Measurements from ENCODE around the gene ETV6. TPM values are rescaled to one million over a fixed set of nuclear protein-coding genes. Genes with fewer than 3 reads are reported as not detected.

Gene ETV6
- total RNA-seq, 4 donors from 2014 or later: 7.6 to 45.5 (median 8.2) TPM

- TF ChIP-seq POLR2A (IDR thresholded peaks at IDR 0.05) (no peak), CTCF (IDR thresholded peaks at IDR 0.05) (no peak)
- Histone ChIP-seq H3K4me1 (no peaks in the 10 kb centered on the region), H3K36me3 (no peaks in the 10 kb centered on the region), H3K27ac (no peak overlapping the region), H3K27me3 (no peaks in the 10 kb centered on the region), H3K4me3 (no peak overlapping the region), H3K9me3 (no peaks in the 10 kb centered on the region)
- intact Hi-C loops (cut with DNase I; ENCODE audit: low total_unique reads): no loop called here
- DNase-seq: no peak
These were observed 197.0 kb downstream of the ETV6 start for GRCh38 chr12:11846488-11846887.

- TF ChIP-seq CTCF (IDR thresholded peaks at IDR 0.05): no peak
- no peak for TF ChIP-seq POLR2A (IDR thresholded peaks at IDR 0.05)
- H3K4me3 ChIP-seq: no peak overlapping the region
- H3K27me3 ChIP-seq: no peaks in the 10 kb centered on the region
- no peak overlapping the region for H3K27ac ChIP-seq
- H3K4me1 ChIP-seq: no peaks in the 10 kb centered on the region
- no peaks in the 10 kb centered on the region for H3K36me3 ChIP-seq
- intact Hi-C loops (cut with DNase I; ENCODE audit: low total_unique reads): no loop called here
- DNase-seq: no peak
- no peaks in the 10 kb centered on the region for H3K9me3 ChIP-seq
These were observed 198.1 kb downstream of the ETV6 start for GRCh38 chr12:11847539-11847938.

GRCh38 chr12:11849757-11850504, 200.5 kb downstream of the ETV6 start:
- TF ChIP-seq CTCF (IDR thresholded peaks at IDR 0.05) (no peak), POLR2A (IDR thresholded peaks at IDR 0.05) (no peak)
- no peaks in the 10 kb centered on the region for H3K4me1 ChIP-seq
- H3K36me3 ChIP-seq: no peaks in the 10 kb centered on the region
- no peaks in the 10 kb centered on the region for H3K27me3 ChIP-seq
- intact Hi-C loops (cut with DNase I; ENCODE audit: low total_unique reads): no loop called here
- DNase-seq: no peak
- no peaks in the 10 kb centered on the region for H3K9me3 ChIP-seq
- no peak overlapping the region for H3K27ac ChIP-seq
- no peak overlapping the region for H3K4me3 ChIP-seq

- H3K9me3 ChIP-seq: no peaks in the 10 kb centered on the region
- no peak for DNase-seq
- no peak for TF ChIP-seq CTCF (IDR thresholded peaks at IDR 0.05)
- no peak for TF ChIP-seq POLR2A (IDR thresholded peaks at IDR 0.05)
- no peaks in the 10 kb centered on the region for H3K36me3 ChIP-seq
- H3K27ac ChIP-seq: no peak overlapping the region
- H3K4me1 ChIP-seq: no peaks in the 10 kb centered on the region
- no peak overlapping the region for H3K4me3 ChIP-seq
- intact Hi-C loops (cut with DNase I; ENCODE audit: low total_unique reads): no loop called here
- H3K27me3 ChIP-seq: no peaks in the 10 kb centered on the region
These were observed 203.7 kb downstream of the ETV6 start for GRCh38 chr12:11853126-11853525.

- H3K27ac ChIP-seq: no peak overlapping the region
- no peaks in the 10 kb centered on the region for H3K4me1 ChIP-seq
- no peak for DNase-seq
- no peaks in the 10 kb centered on the region for H3K36me3 ChIP-seq
- TF ChIP-seq CTCF (IDR thresholded peaks at IDR 0.05) (no peak), POLR2A (IDR thresholded peaks at IDR 0.05) (no peak)
- no peak overlapping the region for H3K4me3 ChIP-seq
- H3K9me3 ChIP-seq: no peaks in the 10 kb centered on the region
- intact Hi-C loops (cut with DNase I; ENCODE audit: low total_unique reads): no loop called here
- no peaks in the 10 kb centered on the region for H3K27me3 ChIP-seq
These were observed 204.6 kb downstream of the ETV6 start for GRCh38 chr12:11854011-11854499.

Data from uterus (tissue), 4 donors.